GM12801 (cell line): Measurements from ENCODE around the gene TSPAN15.

Source experiments
- CTCF ChIP-seq: IDR thresholded peaks from one replicate; pipeline ENCODE4 v1.5.1; 2011; ENCODE audit warnings: control low read depth; ENCODE audit not compliant: insufficient read length; ENCODE audit errors: extremely low read depth

TSPAN15 gene

GRCh38 chr10:69451209-69451783 lies at the start of gene TSPAN15:
TSS of gene TSPAN15 (plus strand) at chr10:69451465. CDS start at chr10:69451595, 130 bp downstream.
- no peak for TF ChIP-seq CTCF

- no peak for TF ChIP-seq CTCF
Measured at GRCh38 chr10:69402386-69402785, 48.9 kb upstream of the TSPAN15 start.

- TF ChIP-seq CTCF, result no peak
Measured at GRCh38 chr10:69403066-69403465, 48.2 kb upstream of the TSPAN15 start.

- no peak for TF ChIP-seq CTCF
Measured at GRCh38 chr10:69403519-69403918, 47.7 kb upstream of the TSPAN15 start.

- no peak for TF ChIP-seq CTCF
Measured at GRCh38 chr10:69404786-69405185, 46.5 kb upstream of the TSPAN15 start.

- TF ChIP-seq CTCF, result no peak
Measured at GRCh38 chr10:69405221-69405620, 46.0 kb upstream of the TSPAN15 start.

- no peak for TF ChIP-seq CTCF
Measured at GRCh38 chr10:69406302-69406811, 44.9 kb upstream of the TSPAN15 start.
